ENCODE results near the gene ACTL8. TPM values are rescaled to one million over a fixed set of nuclear protein-coding genes. Genes with fewer than 3 reads are reported as not detected.

Gene ACTL8
- total RNA-seq, 4 donors from 2014 or later: not detected

DNA sequence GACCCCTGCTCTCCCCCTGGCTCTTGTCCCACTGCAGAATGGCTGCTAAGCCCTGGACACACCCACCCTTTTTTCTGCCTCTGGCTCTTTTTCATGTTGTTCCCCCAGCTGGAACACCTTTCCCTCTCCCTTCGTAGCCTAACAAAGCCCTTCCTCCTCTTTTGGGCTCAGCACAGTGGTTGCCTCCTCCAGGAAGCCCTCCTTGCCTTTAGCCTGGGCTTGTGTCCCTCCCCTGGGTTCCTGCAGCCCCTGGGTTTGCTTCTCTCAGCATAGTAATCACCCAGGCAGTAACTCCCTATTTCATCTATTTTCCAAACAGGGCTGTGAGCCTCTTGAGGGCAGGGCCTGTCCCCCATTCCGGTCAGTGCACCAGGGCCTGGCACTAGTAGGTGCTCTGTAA lies 19.8 kb upstream of the ACTL8 start:
- H3K27me3 ChIP-seq: peaks cover 15% of the 10 kb centered on the region
- H3K4me3 ChIP-seq: no peak overlapping the region
- H3K9me3 ChIP-seq: no peaks in the 10 kb centered on the region
- H3K4me1 ChIP-seq: no peaks in the 10 kb centered on the region
- no peak overlapping the region for H3K27ac ChIP-seq
- no peak for DNase-seq
- intact Hi-C loops (cut with DNase I; ENCODE audit: low total_unique reads): no loop called here
- TF ChIP-seq POLR2AphosphoS5 (IDR thresholded peaks at IDR 0.05) (no peak), POLR2A (IDR thresholded peaks at IDR 0.05) (no peak), EP300 (IDR thresholded peaks at IDR 0.05; ENCODE audit: low read depth) (no peak)
- TF ChIP-seq, protein P1, sequence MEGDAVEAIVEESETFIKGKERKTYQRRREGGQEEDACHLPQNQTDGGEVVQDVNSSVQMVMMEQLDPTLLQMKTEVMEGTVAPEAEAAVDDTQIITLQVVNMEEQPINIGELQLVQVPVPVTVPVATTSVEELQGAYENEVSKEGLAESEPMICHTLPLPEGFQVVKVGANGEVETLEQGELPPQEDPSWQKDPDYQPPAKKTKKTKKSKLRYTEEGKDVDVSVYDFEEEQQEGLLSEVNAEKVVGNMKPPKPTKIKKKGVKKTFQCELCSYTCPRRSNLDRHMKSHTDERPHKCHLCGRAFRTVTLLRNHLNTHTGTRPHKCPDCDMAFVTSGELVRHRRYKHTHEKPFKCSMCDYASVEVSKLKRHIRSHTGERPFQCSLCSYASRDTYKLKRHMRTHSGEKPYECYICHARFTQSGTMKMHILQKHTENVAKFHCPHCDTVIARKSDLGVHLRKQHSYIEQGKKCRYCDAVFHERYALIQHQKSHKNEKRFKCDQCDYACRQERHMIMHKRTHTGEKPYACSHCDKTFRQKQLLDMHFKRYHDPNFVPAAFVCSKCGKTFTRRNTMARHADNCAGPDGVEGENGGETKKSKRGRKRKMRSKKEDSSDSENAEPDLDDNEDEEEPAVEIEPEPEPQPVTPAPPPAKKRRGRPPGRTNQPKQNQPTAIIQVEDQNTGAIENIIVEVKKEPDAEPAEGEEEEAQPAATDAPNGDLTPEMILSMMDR (IDR thresholded peaks at IDR 0.05): no peak
- no peaks in the 10 kb centered on the region for H3K36me3 ChIP-seq
- in situ Hi-C loops (cut with MboI; ENCODE audit: low pct_ligation_motif_present in 1 of 4, low pct_unique_long_range_greater_than_20kb in 1 of 4, low sequenced_read_pairs in 3 of 4): no loop called here
- WGBS, 2 donors (ENCODE audit: low coverage in 1 of 2): 50 to 80% methylated on average over 1 to 2 of the region's 2 CpGs

DNA sequence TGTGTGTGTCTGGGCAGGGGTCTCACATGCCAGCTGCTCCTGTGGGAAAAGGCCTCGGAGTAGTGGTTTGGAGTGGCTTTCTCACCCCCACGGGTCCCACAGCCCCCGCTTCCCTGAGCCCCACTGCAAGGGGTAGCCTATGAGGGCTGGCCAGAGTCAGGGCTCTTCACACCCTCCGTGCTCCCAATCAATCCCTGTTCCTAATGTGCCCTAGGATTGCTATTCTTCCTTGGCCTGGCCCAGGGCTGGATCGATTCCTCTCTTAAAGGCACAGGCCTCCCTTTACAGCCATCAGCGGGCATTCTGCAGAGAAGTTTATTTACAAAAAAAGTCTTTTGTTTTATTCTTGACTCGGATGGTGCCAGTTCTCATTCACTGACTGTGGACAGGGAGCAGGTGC lies 19.3 kb upstream of the ACTL8 start:
- H3K36me3 ChIP-seq: no peaks in the 10 kb centered on the region
- WGBS, 2 donors (ENCODE audit: low coverage in 1 of 2): 57% methylated on average over 7 of the region's 7 CpGs; no CpG with 5 or more reads in 1 of the 2 donors
- H3K27ac ChIP-seq: no peak overlapping the region
- TF ChIP-seq POLR2A (IDR thresholded peaks at IDR 0.05) (no peak), EP300 (IDR thresholded peaks at IDR 0.05; ENCODE audit: low read depth) (no peak), POLR2AphosphoS5 (IDR thresholded peaks at IDR 0.05) (no peak)
- TF ChIP-seq, protein P1 (IDR thresholded peaks at IDR 0.05): no peak
- H3K4me3 ChIP-seq: no peak overlapping the region
- intact Hi-C loops (cut with DNase I; ENCODE audit: low total_unique reads) (no loop called here), in situ Hi-C loops (cut with MboI; ENCODE audit: low pct_ligation_motif_present in 1 of 4, low pct_unique_long_range_greater_than_20kb in 1 of 4, low sequenced_read_pairs in 3 of 4) (no loop called here)
- peaks cover 20% of the 10 kb centered on the region for H3K27me3 ChIP-seq
- no peaks in the 10 kb centered on the region for H3K9me3 ChIP-seq
- no peak for DNase-seq
- no peaks in the 10 kb centered on the region for H3K4me1 ChIP-seq

DNA sequence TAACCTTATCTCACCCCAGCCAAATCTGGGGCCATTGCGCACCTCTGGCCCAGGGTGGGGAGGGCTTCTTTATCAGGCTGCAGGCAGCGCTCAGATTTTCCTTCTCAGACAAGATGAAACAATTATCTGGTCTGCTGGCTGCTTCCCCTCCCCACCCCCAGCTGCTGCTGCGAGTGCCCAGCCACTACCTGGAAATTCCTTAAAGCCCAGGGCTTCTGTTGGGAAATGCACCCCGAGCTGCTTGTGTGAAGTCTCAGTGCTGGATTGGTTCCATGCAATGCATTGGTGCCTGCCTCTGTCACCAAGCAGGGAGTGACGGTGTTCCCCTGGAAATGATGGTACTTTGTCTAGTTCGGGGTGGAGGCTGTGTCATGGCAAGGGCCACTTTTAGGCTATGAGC lies 18.5 kb upstream of the ACTL8 start:
- TF ChIP-seq POLR2A (IDR thresholded peaks at IDR 0.05) (no peak), EP300 (IDR thresholded peaks at IDR 0.05; ENCODE audit: low read depth) (no peak), POLR2AphosphoS5 (IDR thresholded peaks at IDR 0.05) (no peak)
- TF ChIP-seq, protein P1 (IDR thresholded peaks at IDR 0.05): no peak
- WGBS, 2 donors (ENCODE audit: low coverage in 1 of 2): 62% methylated on average over 6 of the region's 6 CpGs; no CpG with 5 or more reads in 1 of the 2 donors
- Histone ChIP-seq H3K36me3 (no peaks in the 10 kb centered on the region), H3K27ac (no peak overlapping the region), H3K4me3 (no peak overlapping the region), H3K4me1 (no peaks in the 10 kb centered on the region), H3K27me3 (peaks cover 26% of the 10 kb centered on the region), H3K9me3 (no peaks in the 10 kb centered on the region)
- no peak for DNase-seq
- in situ Hi-C loops (cut with MboI; ENCODE audit: low pct_ligation_motif_present in 1 of 4, low pct_unique_long_range_greater_than_20kb in 1 of 4, low sequenced_read_pairs in 3 of 4): no loop called here
- intact Hi-C loops (cut with DNase I; ENCODE audit: low total_unique reads): no loop called here

DNA sequence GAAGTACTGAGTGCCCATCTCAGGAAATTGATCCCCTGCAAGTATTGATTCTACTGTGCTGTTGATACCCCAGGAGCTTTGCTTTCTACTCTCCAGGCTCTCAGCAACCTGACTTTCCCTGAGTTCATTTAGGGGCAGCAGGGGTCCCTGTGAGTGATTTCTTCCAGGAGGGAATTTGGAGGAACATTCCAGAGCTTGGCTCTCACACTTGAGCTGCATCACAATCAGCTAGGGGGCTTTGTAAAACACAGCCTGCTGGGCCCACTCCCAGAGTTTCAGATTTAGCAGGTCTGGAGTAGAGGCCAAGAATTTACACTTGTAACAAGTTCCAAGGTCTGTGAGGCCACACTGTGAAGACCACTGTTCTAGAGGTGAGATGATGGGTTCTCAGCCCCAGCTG lies 16.1 kb upstream of the ACTL8 start:
- H3K27me3 ChIP-seq: peaks cover 30% of the 10 kb centered on the region
- H3K9me3 ChIP-seq: no peaks in the 10 kb centered on the region
- H3K4me1 ChIP-seq: no peaks in the 10 kb centered on the region
- H3K4me3 ChIP-seq: no peak overlapping the region
- DNase-seq: no peak
- H3K27ac ChIP-seq: no peak overlapping the region
- TF ChIP-seq POLR2A (IDR thresholded peaks at IDR 0.05) (no peak), EP300 (IDR thresholded peaks at IDR 0.05; ENCODE audit: low read depth) (no peak), POLR2AphosphoS5 (IDR thresholded peaks at IDR 0.05) (no peak)
- TF ChIP-seq, protein P1 (IDR thresholded peaks at IDR 0.05): no peak
- intact Hi-C loops (cut with DNase I; ENCODE audit: low total_unique reads): no loop called here
- in situ Hi-C loops (cut with MboI; ENCODE audit: low pct_ligation_motif_present in 1 of 4, low pct_unique_long_range_greater_than_20kb in 1 of 4, low sequenced_read_pairs in 3 of 4): no loop called here
- no peaks in the 10 kb centered on the region for H3K36me3 ChIP-seq
